Stimulated activated naive CD4-positive, alpha-beta T cell (primary cell): ENCODE measurements around the gene IFTAP.
"Not testable (repeated sequence)": the region's sequence is repeated elsewhere in the genome, so short reads cannot be mapped to it uniquely, and the experiment has no call there.

Experiments used
- DNase-seq, 6 experiments: peaks; one replicate each; lab custom pipeline; 2025; lab: John Stamatoyannopoulos, UW

Gene IFTAP

DNA sequence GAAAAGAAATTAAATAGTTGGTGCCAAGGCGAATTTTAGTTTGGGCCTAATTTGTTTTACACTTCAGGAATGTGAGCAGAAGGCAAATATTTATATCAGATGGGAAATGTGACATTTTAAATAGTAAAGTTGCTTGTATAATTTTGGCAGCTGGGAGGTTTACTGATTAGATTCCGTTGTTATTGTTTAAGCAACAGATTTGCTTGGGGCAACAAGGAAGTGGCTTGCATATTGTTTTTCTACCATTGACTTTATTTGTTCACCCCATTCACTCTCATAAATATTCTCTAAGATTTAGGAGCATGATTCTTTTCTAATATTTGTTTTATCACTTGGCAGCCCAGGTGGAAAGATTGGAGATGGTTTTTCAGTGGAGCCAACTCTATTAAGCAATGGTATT is 44.3 kb downstream of the IFTAP start:
- no peak for DNase-seq

DNA sequence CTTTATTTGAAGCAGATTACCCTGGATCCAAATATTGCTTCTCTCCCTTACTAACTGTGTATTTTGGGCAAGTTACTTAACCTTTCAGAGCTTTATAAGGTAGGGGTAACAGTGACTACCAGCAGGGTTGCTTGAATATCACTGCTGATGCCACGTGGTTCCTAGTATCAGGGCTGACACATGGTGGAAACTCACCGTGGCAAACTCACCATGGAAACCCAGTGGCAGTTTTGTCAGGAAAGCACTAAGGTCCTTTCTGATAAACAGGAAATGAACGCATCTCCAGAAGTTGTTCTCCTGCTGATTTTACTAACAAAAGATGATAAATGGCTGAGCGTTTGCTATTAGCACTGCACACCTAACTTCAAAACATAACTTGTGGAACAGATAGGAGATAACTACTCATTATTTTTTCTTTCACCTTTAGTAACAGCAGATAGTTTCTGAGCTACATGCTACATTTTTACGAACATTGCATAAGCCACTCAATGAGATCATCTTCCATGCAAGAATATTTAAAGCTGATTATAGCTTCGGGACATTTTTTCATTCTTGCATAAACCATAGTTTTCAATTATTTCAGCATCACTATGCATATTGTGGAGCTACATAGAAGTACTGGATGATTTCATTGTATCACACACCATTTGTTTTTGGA is 63.4 kb downstream of the IFTAP start:
- DNase-seq, result no peak

DNA sequence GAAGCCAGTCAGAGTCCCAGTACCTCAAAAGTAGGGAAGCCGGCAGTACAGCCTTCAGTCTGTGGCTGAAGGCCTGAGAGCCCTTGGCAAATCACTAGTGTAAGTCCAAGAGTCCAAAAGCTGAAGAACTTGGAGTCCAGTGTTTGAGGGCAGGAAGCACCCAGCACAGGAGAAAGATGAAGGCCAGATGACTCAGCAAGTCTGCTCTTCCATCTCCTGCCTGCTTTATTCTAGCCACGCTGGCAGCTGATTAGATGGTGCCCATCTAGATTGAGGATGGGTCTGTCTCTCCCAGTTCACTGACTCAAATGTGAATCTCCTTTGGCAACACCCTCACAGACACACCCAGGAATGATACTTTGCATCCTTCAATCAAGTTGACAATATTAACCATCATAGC is 67.1 kb downstream of the IFTAP start:
- not testable (repeated sequence) for DNase-seq

DNA sequence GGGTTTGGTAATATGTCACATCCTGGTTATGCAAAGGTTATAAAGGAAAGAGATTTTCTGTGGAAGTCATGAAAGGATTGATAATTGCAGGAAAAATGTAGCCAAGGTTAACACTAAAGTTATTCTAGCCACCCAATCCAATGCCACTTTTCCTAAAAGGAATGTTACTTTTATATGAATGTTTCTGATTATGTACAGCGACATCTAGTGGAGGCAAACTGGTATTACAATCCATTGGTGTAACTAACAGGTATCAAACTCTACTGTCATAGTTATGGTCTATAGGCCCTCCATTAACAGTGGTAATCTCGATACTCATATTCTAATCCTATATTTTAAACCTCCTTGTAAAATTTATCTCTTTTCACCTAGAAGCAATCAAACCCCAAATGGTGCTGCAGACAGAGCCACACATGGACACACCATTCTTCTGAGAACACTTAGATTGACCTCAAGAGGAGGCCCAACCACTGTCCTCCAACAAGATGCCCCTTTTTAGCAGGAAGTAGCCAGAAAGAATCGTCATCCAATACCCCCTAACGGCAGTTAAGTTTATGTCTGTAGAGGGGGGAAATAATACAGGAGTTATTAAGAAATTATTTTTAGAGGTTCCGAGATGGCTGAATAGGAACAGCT is 78.6 kb downstream of the IFTAP start:
- DNase-seq, result peak in 2 of 6 experiments; percentile 20 to 46

DNA sequence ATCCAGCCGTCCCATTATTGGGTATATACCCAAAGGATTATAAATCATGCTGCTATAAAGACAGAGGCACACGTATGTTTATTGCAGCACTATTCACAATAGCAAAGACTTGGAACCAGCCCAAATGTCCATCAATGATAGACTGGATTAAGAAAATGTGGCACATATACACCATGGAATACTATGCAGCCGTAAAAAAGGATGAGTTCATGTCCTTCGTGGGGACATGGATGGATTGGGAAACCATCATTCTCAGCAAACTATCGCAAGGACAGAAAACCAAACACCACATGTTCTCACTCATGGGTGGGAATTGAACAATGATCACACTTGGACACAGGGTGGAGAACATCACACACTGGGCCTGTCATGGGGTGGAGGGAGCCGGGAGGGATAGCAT is 85.2 kb downstream of the IFTAP start:
- DNase-seq, result not testable (repeated sequence)

DNA sequence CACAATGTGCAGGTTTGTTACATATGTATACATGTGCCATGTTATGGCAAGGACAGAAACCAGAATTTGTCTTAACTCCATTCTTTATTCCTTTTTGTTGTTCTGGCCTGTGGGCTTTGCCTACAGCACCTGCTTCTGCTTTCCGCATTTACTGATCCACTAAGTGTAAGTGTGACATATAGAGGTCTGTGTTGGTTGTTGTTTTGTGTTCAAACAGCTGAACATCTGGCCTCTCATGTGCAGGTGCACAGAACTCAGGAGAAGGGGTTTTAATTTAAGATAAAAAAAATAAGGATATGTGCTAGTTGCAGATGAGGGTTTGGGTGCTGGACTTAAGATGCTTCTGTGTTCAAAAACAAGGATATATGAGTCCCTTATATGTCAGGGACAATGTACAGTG is 89.5 kb downstream of the IFTAP start:
- no peak for DNase-seq

DNA sequence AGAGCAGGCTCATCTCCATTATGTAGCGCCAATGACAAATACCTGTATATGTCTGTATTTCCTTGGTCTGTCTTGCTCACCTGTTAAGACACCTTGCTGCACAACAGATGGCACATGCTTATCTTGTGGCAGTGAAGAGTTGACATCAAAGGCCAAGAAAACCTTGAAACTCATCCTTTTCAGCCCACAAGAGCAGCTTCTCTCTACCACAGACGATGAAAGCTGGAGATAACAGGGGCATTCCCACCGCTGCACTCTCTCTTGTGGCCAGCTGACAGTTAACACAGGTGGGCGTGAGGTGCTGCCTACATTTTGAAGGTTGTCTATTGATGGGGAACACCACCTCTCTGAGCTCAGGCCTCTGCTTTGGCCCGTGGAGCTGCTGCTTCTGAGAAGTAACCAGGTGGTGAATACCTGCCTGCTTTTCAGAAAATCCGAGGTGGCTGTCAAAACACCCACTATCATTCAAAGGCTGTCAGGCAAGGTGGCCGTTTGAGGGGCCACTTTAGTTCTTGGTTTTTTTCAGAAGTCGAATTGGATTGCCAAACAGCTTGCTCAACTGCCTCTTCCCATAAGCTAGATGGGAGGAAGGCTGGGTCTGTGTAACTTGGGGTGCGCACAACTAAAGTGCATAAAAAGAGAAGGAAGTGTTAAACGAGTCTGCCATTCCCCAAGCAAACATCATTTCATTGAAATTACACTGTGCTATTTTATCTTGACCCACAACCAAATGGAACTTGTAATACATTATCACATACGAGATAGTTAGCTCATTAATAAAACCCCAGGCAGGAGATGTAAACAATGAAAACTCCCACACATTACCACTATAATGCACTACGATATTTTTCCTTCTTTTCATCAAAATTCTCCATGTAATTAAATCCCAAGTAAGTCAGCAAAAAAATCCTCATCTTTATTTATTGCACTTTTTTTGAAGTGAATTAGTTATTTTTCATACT is 90.8 kb downstream of the IFTAP start:
- peak in 3 of 6 experiments; percentile 29 to 44 (median 31) for DNase-seq

DNA sequence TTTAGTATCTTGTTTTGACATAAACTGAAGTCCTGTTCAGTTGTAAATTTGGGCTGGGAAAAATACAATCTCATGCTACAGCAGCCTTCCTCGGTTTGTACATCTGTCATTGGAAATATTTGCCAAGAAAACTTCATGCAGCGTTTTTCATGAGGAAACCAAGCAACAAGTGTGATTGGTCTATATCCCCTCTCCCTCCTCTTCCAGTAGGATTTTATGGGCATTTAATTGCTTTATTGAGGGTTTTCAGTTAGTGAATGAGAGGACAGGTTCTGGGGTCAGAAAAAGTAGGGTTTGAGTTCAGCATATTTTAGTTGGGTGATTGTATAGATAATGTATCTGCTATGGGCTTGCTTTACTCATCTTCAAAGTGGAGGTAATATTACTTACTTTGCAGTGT is 93.8 kb downstream of the IFTAP start:
- no peak for DNase-seq

DNA sequence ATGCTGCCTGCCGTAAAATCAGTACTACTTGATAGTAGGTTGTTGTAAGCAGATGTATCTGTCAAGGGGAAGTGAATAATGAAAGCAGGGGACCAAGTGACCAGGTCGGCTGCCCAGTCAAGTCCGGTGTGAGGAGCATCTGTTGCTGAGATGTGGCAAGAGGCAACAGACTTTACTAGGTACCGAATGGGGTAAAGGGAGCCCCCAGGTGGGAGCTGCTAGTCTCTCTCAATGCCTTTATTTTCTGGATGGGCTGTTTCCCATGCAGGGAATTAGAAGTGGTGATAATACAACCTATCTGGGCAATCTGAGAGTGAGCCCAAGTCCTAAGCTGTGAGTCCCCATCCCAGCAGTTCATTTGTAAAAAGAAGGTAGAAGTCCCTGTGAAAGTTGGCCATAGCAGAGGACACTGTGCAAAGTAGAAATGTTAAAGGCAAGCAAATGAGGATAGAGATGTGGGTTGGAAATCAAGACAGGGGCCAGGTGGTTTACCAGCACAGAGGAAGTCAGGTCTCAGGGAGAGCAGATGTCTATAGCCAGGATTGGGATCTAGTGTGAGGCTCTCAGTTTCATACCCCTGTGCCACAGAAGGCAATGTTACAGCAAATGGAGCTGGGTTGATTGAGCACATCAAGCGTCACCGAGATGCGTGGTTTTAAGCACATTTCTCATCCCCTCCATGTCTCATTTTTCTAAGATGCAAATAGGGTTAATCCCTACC is 94.4 kb downstream of the IFTAP start:
- no peak for DNase-seq

DNA sequence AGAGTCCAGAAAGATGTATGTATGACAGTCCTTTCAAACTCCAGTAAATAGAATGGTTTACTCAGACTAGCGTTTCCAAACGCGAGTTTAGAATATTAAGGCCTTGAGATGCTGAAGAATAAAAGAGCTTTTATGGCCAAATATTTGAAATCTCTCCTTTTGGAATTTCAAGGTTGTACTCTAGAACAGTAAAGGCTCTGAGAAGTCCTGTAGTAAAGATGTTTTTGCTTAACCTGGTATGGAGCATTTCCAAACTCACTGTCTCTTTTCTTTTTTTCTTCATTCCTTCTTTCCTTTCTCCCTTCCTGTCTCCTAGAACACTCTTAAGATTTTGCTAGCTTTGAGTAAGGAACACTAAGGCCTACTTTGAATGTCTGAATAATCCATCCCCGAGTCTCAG is 95.1 kb downstream of the IFTAP start:
- no peak for DNase-seq

DNA sequence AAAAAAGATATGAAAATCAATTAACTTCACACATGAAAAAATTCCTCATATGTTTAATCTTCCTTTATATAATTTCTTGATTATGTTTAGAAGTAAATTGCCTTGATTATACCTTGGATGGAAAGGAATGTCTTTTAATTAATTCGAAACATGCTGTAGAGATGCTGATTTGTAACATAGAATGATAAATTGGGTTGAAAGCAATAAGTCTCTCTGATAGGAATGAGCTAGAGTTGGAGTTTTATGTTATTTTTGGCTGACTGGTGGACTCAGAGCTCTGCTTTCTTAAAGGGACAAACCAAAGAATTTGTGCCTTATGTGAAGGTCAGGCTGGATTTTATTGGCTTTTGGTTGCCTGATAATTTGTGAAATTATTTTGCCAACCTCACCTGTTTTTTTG is 98.4 kb downstream of the IFTAP start:
- no peak for DNase-seq

DNA sequence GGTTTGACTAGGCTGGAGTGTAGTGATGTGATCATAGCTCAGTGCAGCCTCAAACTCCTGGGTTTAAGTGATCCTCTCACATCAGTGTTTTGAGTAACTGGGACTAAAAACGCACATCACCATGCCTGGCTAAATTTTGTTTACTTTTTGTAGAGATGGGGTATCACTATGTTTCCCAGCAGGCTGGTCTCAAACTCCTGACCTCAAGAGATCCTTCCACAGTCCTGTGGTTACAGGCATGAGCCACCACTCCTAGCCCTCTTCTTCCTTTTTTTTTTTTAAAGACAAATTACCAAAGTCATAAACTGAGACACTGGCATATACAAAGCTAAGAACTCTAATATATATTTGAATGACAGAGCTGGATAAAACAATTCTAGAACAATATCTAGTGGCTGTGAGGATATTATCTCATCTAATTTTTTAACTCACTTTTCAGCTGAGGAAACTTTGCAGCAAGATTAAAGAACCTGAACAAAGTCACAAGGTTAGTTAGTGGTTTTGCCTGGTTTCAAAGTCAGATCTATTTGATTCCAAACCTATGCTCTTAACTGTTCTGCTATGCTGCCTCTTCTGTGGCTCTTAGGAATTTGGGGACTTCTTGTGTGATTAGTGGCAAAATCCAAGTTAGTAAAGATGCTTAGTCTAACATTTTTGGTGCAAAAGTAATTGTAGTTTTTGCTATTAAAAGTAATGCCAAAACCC is 99.0 kb downstream of the IFTAP start:
- DNase-seq, result no peak

DNA sequence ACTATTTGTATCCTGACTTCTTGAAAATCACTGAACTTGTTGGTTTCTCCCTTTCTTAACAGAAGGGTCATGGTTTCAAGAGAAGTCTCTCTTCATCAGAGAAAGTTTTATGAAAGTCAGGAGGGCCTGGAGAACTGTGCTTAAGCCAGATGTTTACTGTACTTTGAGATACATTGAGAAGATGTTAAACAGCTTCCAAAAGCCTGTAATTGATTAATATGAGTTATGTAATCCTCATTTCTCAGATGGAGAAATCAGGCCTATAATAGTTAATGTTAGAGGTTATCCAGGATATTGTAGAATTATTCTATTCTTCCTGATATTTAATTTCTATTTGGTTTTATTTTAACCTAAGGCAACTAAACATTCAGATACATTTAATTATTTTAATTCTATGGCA is 100.8 kb downstream of the IFTAP start:
- no peak for DNase-seq

DNA sequence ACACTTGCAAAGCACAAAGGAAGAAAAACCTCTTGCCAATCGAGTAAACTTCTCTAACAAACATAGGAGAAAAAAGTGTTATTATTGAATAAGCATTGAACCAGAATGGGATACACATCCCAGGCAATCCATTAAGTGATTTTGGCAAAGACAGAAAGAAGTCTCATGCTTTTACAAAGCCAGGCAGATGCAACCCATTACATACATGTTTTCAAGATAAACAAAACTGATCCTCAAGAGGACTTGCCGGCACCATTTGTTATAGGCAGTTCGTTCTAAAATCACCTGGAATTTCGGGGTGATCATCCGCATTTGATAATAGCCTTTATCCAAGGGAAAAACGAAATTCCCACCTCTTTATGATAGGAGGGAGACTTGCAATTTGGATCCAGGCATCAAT is 101.3 kb downstream of the IFTAP start:
- DNase-seq, result no peak

DNA sequence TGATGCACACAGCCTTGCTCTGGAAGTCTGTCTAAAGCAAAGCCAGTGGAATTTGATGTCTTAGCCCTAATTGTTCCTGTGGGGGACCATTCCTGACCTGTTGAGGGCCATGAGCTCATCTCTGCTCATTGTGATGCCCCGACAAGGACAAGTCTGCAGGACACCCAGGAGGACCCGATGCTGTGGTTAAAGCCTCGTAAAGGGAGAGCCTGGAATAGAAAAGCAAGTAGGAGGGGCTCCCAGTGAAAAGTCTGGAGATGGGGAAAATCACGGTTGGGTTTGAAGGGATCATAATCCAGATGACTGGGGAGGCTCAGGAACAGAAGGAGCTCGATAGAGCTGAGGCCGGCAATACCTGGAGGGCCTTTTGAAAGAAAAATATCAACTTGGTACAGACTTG is 102.2 kb downstream of the IFTAP start:
- DNase-seq, result no peak

DNA sequence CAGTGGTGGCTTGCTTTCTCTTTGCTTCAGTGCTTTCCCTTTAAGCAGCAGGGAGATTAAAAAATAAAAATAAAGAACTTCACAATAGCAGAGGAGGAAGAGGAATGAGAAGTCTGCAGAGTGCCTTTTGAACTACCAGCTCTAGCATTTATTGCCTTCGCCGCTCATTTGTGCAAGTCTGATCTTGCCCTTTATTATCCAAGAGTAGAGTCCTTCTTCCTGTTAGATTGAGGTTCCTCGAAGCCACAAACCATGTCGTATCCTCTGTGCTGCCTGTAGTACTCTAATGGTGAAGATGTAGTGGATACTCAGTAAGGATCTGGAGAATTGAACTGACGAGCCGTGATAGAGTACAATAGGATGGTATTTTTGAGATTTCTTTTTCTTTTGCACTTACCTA is 105.0 kb downstream of the IFTAP start:
- DNase-seq, result no peak

DNA sequence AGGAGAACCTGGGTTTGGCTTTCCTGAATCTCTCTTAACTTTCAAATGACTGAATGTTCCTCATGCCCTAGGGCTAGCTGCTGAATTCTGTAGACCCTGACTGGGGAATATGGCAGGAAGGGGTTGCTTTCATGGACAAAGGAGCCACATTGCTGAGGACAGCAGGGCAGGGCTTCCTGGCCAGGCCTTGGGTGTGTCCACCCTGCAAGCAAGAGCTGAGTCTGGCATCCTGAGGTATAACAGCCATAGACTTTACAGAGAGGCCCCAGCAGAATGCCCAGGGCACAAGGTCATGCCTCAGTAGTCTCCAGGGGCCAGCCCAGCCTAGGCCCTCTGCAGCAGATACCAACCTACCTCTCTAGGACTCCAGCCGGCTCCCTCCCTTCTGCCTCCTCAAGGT is 105.9 kb downstream of the IFTAP start:
- no peak for DNase-seq

DNA sequence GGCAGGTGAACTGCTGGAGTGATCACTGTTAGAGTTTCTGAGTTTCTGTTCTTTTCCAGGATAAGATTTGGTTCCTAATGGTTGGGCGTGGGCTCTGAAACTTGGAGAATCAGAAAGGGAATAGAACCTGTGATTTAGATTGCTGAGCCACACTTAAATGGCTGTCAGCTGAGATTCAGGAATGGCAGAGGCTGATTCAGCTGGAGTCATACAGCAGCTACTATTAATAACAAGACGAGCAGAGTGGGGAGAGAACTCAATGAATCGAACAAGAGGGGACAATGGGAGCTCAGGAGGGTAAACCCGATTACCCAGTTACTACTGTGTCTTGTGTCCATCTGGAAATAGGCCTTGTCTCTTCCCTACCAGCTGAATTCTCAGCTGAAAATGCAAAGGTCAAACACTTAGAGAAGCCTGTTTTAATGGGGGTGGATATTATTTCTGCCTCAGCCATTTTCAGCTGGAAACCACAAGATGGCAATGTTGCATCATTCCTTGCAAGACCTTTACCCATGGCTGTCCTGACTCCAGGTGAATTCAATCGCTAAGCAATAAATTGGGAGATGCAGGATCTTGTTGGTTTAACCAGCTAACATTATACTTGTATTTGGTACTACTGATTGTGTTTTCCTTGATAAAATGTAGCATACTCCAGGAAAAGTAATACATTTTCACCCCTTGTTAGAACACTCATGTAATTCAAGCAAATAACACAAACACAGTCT is 108.2 kb downstream of the IFTAP start:
- no peak for DNase-seq

DNA sequence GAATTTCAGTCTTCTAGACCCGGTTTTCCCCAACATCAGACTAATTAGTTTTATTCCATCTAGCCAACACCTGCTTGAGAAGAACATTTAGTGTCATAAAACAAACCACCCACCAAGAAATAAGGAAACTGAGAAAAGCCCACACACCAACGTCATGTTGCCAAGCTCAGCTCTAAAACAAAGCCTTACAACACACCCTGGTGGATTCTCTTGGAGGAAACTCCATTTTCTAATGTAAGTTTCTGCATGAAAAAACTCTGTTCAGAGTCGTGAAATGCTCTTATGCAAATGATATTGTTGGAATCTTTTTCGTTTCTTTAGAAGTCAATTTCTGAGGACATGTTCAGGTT is 108.7 kb downstream of the IFTAP start:
- DNase-seq, result no peak
